H1 (cell line): Measurements from ENCODE around the gene NDUFB5.

Experiments used
- CBX5 ChIP-seq: fragments of 300-800, 300-1000 bp; sonication (generic); IDR thresholded peaks from 2 replicates; pipeline ENCODE4 v1.7.1; 2016; ENCODE audit warnings: antibody characterized with exemption, low read length, low read depth
- RFX5 ChIP-seq: IDR thresholded peaks from 2 replicates; pipeline ENCODE4 v1.6.1; 2011; ENCODE audit warnings: low read depth, low read length, improper control_type of control experiment, borderline replicate concordance

GRCh38 chr3:179661777-179662176 is 57.2 kb downstream of the NDUFB5 start:
- TF ChIP-seq CBX5, result no peak
- no peak for TF ChIP-seq RFX5
